ENCODE data around the gene SFI1.
"Not testable (repeated sequence)": the region's sequence is repeated elsewhere in the genome, so short reads cannot be mapped to it uniquely, and the experiment has no call there.

Gene SFI1

DNA sequence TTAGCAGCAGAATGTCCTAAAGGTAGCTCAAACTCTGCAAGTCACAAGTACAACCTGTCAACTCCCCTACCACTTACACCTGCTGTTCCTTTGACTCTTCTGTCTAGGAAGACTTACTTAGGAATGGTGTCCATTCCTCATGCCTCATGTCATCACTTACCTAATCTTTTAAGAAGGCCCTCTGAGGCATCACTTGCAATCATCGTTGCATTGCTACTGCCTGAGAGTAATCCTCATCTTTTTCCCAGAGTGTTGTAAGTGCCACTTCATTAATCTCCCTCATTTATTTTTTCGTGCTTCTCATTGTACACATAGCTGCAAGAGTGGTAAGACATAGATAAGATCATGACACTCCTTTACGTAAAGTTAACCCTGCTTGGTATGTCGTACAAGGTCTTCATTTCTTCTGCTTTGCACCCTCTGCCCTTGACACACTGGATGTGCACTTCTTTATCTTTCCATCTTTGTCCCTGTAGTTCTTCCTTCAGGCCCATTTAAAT, 54.6 kb downstream of the SFI1 start:
- no peak for DNase-seq (ENCODE audit: low read depth)

DNA sequence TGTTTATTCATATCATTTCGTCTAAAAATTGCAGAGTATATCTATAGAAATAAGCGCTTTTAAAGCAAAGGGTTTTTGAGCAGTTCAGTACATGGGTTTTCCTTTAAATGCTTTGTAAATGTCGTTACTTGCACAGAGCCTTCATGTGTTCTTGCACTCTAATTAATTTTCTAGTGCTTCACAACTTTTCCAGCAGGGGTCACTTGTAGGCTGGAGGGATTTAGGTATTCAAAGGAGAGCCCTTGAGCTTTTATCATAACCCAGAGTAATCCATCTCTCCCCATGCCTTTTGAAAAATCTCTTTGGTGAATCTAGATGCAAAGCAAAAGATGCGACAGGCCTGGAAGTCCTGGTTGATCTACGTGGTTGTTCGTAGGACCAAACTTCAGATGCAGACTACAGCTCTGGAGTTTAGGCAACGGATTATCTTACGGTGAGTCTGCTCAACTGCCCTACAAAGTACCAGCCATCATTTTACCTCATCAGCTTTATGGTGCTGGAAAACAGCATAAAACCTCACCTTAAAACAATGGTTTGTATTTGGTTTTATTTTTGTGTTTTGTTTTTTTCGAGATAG, 60.4 kb downstream of the SFI1 start:
- no peak for DNase-seq (ENCODE audit: low read depth)

DNA sequence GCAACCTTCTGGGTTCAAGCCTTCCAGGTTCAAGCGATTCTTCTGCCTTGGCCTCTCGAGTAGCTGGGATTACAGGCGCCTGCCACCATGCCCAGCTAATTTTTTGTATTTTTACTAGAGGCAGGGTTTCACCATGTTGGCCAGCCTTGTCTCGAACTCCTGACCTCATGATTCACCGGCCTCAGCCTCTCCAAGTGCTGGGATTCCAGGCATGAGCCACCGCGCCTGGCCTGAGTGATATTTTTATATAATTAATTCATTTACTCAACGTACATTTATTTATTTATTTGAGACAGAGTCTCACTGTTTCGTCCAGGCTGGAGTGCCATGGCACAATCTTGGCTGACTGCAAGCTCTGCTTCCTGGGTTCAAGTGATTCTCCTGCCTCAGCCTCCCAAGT, 62.2 kb downstream of the SFI1 start:
- DNase-seq (ENCODE audit: low read depth) = not testable (repeated sequence)

DNA sequence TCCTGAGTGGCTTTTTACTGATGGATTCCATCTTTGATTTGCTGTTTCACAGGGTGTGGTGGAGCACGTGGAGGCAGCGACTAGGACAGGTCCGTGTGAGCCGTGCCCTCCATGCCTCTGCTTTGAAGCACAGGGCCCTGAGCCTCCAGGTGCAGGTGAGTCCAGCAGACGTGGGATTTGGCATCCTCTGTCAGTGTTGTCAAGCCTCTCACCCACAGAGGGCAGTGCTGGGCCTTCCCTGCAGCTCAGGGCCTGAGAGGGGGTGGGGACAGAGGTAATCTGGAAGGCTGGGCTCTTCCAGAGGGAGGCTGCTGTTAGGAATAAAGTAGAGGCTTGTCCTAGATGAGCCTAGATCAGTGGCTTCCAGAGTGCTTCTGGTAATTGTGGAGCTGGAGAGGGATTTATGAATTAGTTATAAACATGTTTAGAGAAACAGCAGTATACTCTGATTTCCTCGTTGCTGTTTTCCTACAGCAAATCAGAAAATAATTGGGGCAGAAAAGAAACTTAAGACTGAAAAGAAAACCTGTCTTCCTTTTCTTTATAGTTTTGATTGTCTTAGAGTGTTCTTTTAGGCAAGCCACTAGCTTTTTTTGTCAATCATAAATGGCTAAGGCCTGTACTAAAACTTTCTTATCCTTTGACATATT, 65.0 kb downstream of the SFI1 start:
- DNase-seq (ENCODE audit: low read depth) = peak; percentile 20

DNA sequence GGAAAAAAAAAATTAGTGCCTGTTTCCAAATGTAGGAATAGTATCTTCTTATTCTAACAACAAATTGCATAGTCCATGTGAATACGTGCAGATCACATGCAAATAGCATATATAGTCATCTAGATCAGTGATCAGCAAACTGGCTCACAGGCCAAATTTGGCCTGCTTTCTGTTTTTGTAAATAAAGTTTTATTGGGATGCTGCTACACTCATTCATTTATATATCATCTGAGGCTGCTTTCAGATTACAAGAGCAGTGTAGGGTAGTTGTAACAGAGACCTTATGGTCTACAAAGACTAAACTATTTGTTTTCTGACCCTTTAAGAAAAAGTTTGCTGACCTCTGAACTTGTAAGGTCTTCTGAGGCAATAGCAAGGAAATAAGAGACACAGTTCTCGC, 65.6 kb downstream of the SFI1 start:
- no peak for DNase-seq (ENCODE audit: low read depth)

DNA sequence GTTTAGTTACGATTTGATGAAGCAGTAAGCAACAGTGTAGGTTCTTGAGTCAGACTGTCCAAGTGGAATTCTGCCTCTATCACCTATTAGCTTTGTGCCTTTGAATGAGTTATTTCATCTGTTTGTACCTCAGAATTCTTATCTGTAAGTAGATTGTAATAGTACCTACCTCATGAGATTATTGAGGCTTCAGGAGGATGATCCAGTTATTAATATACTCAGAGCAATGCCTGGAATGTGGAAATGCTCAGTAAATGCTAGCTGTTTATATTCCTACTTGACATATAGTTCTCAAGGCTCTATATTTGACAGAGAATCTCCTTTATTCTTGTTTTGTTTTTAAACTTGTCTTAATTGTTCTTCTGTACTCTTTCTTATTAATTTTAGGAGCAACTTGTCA, 70.1 kb downstream of the SFI1 start:
- DNase-seq (ENCODE audit: low read depth) = no peak

DNA sequence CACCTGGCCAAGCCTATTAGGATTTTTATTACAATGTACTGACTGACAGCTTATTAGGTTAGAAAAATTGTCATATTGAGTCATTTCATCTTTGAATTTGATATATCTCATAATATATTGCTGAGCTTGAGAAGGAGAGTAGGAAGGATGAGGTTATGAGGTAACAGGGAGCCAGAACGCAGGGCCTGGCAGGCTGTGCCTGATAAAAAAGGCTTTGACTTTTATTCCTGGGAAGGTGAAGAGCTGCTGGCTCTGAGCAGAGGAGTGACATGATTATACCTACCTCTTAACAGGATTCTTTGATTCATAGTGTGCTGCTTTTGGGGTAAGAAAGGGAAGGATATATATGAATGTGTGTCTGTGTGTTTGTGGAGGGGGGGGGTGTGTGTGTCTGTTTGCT, 70.9 kb downstream of the SFI1 start:
- DNase-seq (ENCODE audit: low read depth) = no peak

DNA sequence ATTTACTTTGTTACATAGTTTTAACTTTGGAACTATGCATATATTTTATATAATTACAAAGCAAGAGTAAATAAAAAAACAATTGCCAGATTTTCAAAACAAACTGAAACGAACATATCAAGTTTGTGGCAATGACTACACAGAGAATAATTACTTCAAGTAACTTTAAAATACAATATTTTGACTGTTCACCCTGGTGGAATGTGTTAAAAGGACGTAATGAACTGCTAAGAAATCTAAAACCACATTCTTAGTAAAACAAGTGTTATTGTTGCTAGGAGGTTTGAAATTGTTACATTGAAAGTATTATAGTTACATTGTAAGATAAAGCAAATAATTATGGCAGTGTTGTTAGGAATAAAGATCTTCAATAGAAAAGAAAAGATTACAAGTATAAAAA, 71.4 kb downstream of the SFI1 start:
- DNase-seq (ENCODE audit: low read depth) = no peak

DNA sequence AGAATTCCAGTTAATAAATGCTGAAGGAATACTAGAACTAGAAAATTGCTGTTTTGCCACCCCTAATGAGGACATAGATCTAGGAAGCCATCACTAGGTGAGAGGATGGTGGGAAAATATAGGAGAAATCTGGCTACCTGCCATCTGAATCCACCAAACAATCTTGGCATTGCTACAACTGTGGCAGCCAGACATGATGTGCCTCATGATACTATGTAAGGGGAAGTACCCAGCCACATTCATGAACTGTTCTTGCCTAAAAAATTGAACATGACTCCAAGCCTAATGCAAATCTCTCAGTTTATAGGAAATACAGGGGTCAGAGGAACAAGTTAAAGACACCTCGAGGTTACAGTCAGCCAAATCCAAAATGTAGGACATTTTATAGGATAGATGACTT, 72.8 kb downstream of the SFI1 start:
- DNase-seq (ENCODE audit: low read depth) = no peak

DNA sequence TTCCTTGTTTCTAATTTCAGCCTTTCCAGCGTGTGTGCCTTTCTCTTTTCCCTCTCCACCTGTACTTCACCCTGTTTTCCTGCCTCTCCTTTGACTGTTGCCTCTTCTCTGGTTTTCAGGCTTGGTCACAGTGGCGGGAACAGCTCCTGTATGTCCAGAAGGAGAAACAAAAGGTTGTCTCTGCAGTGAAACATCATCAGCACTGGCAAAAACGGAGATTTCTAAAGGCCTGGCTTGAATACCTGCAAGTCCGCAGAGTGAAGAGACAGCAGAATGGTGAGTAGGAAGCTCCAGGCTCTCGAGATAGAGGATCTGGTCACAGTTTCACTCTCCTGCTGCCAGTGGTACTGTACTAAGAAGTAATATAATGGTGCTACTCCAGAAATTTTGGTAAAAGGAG, 76.6 kb downstream of the SFI1 start:
- DNase-seq (ENCODE audit: low read depth) = no peak

DNA sequence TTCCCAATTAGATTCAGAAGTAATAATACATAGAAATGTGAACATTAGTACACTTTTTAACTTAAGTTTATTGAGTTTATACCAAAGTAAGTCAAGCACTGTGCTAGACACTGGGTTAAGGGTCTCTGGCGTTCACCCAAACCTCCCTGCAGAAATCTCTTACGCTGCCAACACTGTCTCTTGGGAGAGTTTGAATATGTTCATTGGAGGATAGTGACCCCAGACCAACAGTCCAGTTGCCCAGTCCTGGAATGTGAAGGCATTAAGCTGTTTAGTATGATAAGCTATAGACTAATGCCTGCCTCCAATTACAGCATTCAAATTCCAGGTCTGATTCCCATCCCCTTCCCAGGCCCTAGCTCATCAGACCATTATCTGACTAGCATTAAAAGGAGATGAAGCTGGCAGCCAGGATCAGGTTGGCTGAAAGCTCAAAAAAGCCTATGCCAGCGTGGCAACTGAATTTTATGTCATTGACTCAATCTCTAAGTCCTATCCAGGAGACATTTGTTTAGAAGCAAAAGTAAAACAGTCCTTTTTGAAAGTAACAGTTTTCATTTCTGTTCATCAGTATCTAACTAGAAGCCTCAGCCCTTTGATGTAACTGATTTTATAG, 77.8 kb downstream of the SFI1 start:
- no peak for DNase-seq (ENCODE audit: low read depth)

DNA sequence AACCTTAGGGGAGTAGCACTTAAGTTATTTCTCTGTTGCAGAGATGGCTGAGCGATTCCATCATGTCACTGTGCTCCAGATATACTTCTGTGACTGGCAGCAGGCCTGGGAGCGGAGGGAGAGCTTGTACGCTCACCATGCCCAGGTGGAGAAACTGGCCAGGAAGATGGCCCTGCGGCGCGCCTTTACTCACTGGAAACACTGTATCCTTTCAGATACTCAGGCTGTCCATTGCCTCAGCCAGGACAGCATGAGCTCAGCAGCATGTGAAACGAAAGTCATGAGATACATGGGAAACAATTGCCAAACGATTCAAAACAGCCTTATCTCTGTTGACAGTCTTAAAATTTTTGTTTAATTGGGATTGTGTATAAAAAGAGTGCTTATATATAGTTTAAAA, 78.9 kb downstream of the SFI1 start:
- no peak for DNase-seq (ENCODE audit: low read depth)

DNA sequence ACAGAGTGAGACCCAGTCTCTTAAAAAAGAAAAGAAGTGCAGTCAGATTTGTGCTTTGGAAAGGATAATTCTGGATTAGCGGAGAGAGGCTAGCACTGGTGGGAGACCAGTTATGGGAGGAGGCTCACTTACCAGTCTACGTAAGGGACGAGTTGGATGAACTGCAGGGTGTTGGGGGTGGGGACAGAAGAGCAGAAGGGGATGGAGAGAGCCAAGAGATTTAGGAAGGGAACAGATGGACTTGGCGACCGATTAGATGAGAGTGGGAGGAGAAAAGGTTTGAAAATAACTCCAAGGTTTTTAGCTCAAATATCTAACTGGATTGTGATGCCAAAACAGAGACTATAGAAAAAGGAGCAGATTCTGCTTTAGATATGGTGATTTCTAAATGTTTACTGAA, 81.4 kb downstream of the SFI1 start:
- DNase-seq (ENCODE audit: low read depth) = no peak

DNA sequence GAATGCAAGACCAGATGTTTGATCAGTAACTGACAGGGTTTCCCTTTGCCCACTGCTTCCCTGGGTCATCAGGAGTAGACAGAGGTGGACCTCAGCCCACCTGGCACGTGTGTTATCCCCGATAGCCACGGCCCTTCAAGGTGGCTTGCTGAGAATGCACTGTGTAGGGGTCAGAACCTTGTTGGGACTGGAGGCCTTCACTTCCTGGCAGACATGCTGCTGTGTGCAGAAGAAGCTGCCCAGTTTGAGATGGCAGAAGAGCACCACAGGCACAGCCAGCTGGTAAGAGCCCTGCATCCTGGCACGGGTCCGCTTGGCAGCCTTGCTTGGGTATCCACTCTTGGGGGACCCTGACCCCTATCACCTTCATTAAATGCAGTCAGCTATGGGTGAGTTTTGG, 81.8 kb downstream of the SFI1 start:
- DNase-seq (ENCODE audit: low read depth) = no peak

DNA sequence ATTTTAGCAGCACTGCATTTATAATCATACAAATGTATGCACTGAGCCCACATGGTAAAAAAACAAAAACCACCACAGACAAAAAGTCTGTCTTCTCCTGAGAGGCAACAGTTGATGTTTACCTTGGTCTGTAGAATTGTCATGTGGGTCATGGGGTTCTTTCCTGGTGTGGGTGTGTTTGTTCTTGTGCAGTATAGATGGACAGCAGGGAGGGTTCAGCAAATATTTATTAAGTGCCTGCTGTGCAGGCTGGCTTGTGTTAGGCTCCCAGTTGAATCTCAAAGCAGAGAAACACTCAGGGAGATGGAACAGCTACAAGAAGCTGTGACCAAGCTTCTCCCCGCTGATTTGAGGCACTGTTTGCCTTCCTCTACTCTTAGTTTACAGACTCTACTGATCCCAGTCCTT, 83.5 kb downstream of the SFI1 start:
- DNase-seq (ENCODE audit: low read depth) = no peak

DNA sequence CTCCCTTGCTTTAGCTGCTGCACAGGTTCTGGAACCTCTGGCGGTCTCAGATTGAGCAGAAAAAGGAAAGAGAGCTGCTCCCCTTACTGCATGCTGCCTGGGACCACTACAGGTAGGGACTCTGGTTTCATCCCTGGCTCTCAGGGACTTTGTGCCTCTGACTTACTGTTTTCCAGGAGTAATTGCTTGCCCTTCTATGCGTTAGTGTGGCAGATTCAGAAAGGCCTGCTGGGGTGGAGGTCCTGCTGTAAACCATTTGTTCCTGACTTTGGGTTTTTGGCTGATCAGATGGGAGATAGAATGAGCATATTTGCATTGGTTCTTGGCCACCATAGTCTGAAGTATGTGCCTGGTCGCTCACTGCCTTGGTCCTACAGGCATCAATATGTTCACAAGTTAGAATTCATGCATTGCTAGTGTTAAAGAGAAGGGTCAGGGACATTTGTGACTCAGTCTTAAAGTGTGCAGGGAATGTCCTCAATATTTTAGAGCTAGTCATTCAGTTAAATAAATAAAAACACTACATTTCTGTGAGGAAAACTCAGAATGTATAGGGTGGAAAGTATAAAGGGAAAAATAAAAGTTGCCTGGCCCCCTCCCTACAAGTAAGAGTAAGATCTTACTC, 87.6 kb downstream of the SFI1 start:
- DNase-seq (ENCODE audit: low read depth) = no peak

DNA sequence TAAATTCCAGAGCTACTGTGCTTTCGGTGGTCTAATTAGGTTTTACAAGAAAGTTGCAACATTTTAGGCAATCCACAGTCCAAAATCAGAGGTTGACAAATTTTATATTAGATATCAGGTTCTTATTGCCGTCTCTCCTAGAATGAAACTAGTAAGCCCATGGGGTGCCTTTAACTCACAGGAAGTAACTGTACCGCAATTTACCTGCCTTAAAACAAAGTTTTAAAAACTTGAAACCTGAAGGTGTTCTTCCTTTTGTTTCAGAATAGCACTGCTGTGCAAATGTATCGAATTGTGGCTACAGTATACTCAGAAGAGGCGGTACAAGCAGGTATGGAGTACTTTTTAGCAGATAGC, 88.4 kb downstream of the SFI1 start:
- DNase-seq (ENCODE audit: low read depth) = no peak

DNA sequence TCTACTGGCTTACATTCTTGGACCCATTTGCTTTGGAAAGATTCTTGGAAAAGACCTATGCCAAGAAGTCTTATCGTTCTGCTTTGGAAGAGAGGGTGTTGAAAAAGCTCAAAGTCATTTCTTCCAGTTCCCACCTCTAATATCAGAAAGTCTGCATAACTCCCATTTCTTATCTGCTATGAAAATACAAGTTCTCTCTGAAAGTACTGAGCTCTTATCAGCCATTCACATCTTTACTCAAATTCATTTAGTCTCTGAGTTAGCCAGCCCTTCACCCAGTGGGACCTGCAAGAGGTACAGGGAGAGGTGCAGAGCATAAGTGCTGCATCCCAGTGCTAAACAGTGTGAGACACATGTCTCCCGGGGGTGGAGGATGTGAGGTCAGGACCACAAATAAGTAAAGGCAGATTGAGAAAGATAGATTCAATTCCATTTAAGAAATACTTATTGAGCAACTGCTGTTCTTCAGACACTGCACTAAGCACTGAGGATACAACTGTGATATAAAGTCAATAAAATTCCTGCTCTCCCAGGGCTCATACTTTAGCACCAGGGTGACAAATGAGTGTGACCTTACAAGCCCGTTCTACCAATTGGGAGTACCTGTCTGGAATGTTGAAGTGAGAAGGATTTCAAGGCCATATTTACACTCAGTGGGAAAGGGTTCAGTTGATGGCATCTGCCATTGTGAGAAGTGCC, 89.0 kb downstream of the SFI1 start:
- DNase-seq (ENCODE audit: low read depth) = no peak

DNA sequence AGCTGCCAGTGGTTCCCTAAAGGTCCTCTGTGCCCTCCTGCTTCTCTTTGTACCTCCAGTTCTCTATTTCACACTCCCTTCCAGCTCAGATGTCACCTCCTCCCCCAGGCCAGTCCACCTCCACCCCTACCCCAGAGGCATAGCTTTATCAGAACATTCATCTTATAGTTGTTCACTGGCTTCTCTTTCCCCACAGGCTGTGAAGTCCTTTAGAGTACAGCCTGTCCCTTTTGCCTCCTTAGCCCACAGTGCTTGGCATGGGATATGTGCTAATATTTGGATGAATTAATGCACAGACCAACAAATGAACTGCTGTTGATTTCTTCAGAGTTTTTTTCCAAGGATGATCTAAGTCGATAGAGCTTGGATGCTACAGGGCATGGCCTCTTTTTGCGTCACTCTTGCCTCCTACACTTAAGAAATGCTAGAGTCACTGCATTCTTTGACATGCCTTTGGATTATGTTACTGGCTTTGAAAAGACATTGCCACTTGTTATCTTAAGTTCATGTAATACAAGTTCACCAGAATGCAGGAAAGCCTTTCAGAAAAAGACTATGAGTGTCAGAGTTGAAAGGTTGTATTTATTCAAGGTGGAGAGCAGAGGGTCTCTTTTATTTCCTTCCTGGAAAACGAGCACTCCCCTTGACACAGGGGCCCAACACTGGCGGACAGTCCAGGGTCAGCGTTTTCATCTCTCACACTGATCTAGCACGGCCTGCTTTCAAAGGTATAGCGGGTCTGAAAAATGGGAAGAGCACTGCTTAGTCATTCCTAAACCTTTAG, 90.0 kb downstream of the SFI1 start:
- no peak for DNase-seq (ENCODE audit: low read depth)

DNA sequence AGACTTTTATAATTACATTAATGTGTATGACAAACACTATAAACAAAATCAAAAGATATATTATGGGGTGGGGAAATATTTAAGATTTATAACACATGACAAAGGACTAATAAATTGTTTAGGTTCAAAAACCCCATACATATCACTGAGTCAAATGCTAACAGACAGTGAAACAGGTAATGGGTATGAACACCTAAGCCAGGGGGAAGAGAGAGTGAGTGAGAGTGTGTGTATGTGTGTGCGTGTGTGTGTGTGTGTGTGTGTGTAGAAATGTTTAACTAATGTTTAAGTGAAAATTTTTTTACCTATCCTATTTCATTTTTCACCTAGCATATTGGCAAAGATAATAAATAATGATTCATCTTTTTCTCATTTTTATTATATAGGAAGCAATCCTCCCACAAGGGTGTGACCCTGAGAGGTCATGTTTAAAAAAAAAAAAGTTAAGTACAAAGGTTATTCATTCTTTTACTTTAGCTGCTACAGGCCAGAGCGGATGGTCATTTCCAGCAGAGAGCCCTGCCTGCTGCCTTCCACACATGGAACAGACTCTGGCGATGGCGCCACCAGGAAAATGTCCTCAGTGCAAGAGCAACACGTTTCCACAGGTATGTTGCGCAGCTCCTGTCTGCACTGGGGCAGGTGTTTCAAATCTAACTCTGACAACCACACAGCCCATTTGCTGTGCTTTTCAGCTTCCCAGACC, 92.8 kb downstream of the SFI1 start:
- no peak for DNase-seq (ENCODE audit: low read depth)

DNA sequence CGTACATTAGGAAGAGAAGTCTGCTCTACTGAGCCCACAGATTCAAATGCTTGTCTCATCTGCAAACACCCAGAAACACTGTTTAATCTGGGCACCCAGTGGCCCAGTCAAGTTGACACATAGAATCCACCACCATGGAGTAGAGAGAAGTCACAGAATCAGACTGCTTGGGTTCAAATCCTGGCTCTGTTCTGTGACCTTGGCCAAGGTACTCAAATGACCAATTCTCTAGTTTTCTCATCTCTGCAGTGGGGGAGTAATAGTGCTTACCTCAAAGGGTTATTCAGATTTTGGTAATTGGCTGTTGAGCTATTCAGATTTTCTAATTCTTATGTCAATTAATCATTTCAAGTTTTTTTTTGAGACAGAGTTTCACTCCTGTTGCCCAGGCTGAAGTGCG, 93.8 kb downstream of the SFI1 start:
- not testable (repeated sequence) for DNase-seq (ENCODE audit: low read depth)
